ENCODE measurements around the gene NOX5. TPM values are rescaled to one million over a fixed set of nuclear protein-coding genes. Genes with fewer than 3 reads are reported as not detected.

Gene NOX5
- total and polyA plus RNA-seq, 2 of the 13 experiments (the other 11 are each of a cell fraction or from before 2014, with no cell fraction given): not detected

DNA sequence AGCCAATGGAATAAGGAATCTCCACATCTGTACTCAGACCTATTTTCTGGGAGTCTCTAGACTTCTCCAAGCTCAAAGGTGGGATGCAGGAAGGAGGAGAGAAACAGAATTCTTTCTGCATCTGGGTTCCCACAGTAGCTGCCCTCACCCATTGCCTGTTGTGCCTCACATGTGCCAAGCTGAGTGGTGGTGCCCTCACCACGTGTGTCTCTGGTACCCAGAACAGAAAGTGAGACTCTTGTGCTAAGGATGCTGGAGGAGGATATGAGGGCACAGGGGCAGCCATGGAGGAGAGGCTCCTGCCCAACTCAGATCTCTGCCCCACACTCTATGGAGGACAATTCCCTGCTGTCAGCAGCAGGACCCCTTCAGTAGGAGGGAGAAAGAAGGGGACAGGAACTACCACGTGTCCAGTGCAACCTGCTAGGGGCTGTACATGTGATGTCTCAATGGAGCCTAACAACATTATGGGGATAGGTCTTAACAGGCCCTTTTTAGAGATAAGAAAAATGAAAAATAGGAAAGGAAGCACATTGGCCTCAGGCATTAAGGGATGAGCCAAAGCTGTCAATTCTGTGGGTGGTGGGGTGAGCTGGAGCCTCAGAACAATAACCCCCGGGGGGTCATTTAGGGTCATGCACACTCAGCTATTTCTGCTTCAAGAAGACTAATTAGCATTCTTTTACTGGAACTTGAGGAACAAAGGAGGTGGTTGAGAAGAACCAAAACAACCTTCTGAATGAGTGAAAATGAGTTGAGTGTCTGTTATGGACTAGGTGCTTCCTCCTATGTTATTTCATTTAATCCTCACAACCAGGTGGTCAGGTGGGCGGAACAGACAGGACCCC lies 16.3 kb upstream of the NOX5 start:
- Histone ChIP-seq H2AFZ (ENCODE audit: low read length) (no peak overlapping the region), H3K4me1 (ENCODE audit: insufficient read depth, low read length) (no peaks in the 10 kb centered on the region), H3K27me3 (ENCODE audit: control insufficient read depth in 1 of 2, insufficient read depth in 2 of 2, low read length in 2 of 2) (peaks cover 0 to 2% of the 10 kb centered on the region in 2 experiments; a peak in 2 of 5 replicates), H3K9ac (ENCODE audit: insufficient read depth, low read depth, low read length) (no peak overlapping the region), H4K20me1 (ENCODE audit: insufficient read depth, low read length) (no peaks in the 10 kb centered on the region), H3K9me3 (ENCODE audit: low read length) (no peaks in the 10 kb centered on the region), H3K36me3 (replicated peaks in 1 of 2; ENCODE audit: control insufficient read depth in 1 of 2, insufficient read depth in 2 of 2, low read length in 2 of 2) (no peaks in the 10 kb centered on the region), H3K27ac (ENCODE audit: extremely low read length, insufficient read depth, low read length) (no peak overlapping the region), H3K4me3 (replicated peaks in 1 of 3; ENCODE audit: insufficient read depth in 1 of 3, low read depth in 2 of 3, low read length in 3 of 3) (no peak overlapping the region), H3K79me2 (ENCODE audit: insufficient read depth, low read length) (no peaks in the 10 kb centered on the region), H3K4me2 (ENCODE audit: low read depth, low read length) (no peak overlapping the region)
- intact Hi-C loops (cut with micrococcal nuclease; ENCODE audit: unreplicated experiment) (no loop called here), in situ Hi-C loops (cut with HindIII; ENCODE audit: extremely low pct_ligation_motif_present, low pct_unique_long_range_greater_than_20kb) (no loop called here)
- POLR2A ChIA-PET: no interaction called here
- BruUV-seq (replicated peaks): no TSS peak
- no peak for ATAC-seq
- DNase-seq (ENCODE audit: low spot score): no peak
- WGBS (ENCODE audit: low lambda C conversion rate): 8% methylated on average over 4 of the region's 4 CpGs
- CTCF ChIA-PET (ENCODE audit: low intra/inter-chr PET ratio, low total read pairs): no interaction called here
- no peak for FAIRE-seq
- no peak for TF ChIP-seq NFAT5 (CRISPR knock-in tag; IDR thresholded peaks at IDR 0.05)
- TF ChIP-seq ZNF605 (CRISPR knock-in tag; IDR thresholded peaks at IDR 0.05): no peak
- TF ChIP-seq MNT (IDR thresholded peaks at IDR 0.05): peak; percentile 95
- TF ChIP-seq ZNF7 (CRISPR knock-in tag; IDR thresholded peaks at IDR 0.05): no peak
- no peak for TF ChIP-seq TGIF2 (CRISPR knock-in tag; IDR thresholded peaks at IDR 0.05)
- no peak for TF ChIP-seq ZMAT5 (CRISPR knock-in tag; IDR thresholded peaks at IDR 0.05; ENCODE audit: borderline replicate concordance, low read depth)
- TF ChIP-seq ZNF709 (CRISPR knock-in tag; IDR thresholded peaks at IDR 0.05): no peak
- no peak for TF ChIP-seq NCOA5 (CRISPR knock-in tag; IDR thresholded peaks at IDR 0.05)
- TF ChIP-seq MAFF (IDR thresholded peaks at IDR 0.05; ENCODE audit: low read depth, low read length): 0 out of 2 replicates have a peak, but pooled peaks have one; percentile 16
- TF ChIP-seq RBM39 (IDR thresholded peaks at IDR 0.05; ENCODE audit: low read depth, low read length, poor library complexity, severe bottlenecking): no peak
- TF ChIP-seq SALL1 (CRISPR knock-in tag; IDR thresholded peaks at IDR 0.05): no peak
- no peak for TF ChIP-seq ZNF124 (CRISPR knock-in tag; IDR thresholded peaks at IDR 0.05)
- peak in 1 of 2 experiments; percentile 25; a peak in 1 of 4 replicates for TF ChIP-seq MAFK (conservative IDR thresholded peaks at IDR 0.05 in 1 of 2, IDR thresholded peaks at IDR 0.05 in 1 of 2; ENCODE audit: low read length in 2 of 2)
- TF ChIP-seq ZZZ3 (CRISPR knock-in tag; IDR thresholded peaks at IDR 0.05; ENCODE audit: borderline replicate concordance): no peak
- no peak for TF ChIP-seq ZNF598 (CRISPR knock-in tag; IDR thresholded peaks at IDR 0.05; ENCODE audit: borderline replicate concordance)
- TF ChIP-seq SUZ12 (IDR thresholded peaks at IDR 0.05; ENCODE audit: low read depth, low read length): no peak
- TF ChIP-seq RXRB (CRISPR knock-in tag; IDR thresholded peaks at IDR 0.05; ENCODE audit: borderline replicate concordance): no peak
- no peak for TF ChIP-seq ZNF274 (CRISPR knock-in tag; IDR thresholded peaks at IDR 0.05)
